Measurements from ENCODE around the gene SGMS1.

DNA sequence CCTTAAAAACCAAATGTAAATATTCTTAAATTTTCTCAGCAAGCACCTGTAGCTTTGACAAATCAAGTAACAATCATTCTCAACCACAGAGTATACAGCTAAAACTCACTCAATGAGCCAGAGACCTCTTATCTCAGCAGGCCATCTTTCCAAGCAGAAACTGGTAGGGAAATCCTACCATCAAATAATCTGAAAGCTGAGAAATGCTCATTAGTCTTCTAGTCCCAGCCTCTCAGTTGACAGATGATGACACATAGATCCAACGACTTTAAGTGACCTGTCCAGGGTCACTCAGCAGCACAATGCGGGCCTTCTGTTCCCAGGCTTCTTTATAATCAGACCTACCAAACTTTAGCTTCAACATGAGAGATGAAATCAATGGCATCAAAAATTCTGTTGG lies 184.6 kb downstream of the SGMS1 start:
- TF ChIP-seq, protein P1, sequence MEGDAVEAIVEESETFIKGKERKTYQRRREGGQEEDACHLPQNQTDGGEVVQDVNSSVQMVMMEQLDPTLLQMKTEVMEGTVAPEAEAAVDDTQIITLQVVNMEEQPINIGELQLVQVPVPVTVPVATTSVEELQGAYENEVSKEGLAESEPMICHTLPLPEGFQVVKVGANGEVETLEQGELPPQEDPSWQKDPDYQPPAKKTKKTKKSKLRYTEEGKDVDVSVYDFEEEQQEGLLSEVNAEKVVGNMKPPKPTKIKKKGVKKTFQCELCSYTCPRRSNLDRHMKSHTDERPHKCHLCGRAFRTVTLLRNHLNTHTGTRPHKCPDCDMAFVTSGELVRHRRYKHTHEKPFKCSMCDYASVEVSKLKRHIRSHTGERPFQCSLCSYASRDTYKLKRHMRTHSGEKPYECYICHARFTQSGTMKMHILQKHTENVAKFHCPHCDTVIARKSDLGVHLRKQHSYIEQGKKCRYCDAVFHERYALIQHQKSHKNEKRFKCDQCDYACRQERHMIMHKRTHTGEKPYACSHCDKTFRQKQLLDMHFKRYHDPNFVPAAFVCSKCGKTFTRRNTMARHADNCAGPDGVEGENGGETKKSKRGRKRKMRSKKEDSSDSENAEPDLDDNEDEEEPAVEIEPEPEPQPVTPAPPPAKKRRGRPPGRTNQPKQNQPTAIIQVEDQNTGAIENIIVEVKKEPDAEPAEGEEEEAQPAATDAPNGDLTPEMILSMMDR (IDR thresholded peaks at IDR 0.05), result no peak
- no peak for TF ChIP-seq POLR2A (IDR thresholded peaks at IDR 0.05)
